ENCODE data around the gene SPOCD1.

SPOCD1 gene

GRCh38 chr1:31787786-31788137 is 28.1 kb downstream of the SPOCD1 start:
- TF ChIP-seq POLR2A (IDR thresholded peaks at IDR 0.05; ENCODE audit: extremely low read depth, insufficient read length), result no peak
- TF ChIP-seq, protein P1, sequence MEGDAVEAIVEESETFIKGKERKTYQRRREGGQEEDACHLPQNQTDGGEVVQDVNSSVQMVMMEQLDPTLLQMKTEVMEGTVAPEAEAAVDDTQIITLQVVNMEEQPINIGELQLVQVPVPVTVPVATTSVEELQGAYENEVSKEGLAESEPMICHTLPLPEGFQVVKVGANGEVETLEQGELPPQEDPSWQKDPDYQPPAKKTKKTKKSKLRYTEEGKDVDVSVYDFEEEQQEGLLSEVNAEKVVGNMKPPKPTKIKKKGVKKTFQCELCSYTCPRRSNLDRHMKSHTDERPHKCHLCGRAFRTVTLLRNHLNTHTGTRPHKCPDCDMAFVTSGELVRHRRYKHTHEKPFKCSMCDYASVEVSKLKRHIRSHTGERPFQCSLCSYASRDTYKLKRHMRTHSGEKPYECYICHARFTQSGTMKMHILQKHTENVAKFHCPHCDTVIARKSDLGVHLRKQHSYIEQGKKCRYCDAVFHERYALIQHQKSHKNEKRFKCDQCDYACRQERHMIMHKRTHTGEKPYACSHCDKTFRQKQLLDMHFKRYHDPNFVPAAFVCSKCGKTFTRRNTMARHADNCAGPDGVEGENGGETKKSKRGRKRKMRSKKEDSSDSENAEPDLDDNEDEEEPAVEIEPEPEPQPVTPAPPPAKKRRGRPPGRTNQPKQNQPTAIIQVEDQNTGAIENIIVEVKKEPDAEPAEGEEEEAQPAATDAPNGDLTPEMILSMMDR (IDR thresholded peaks at IDR 0.05; ENCODE audit: low read depth, low read length), result no peak
- DNase-seq (ENCODE audit: low read depth), result no peak

GRCh38 chr1:31787261-31787660 is 28.6 kb downstream of the SPOCD1 start:
- no peak for DNase-seq (ENCODE audit: low read depth)
- TF ChIP-seq, protein P1 (IDR thresholded peaks at IDR 0.05; ENCODE audit: low read depth, low read length), result no peak
- TF ChIP-seq, protein P2, sequence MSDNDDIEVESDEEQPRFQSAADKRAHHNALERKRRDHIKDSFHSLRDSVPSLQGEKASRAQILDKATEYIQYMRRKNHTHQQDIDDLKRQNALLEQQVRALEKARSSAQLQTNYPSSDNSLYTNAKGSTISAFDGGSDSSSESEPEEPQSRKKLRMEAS (IDR thresholded peaks at IDR 0.05; ENCODE audit: low read depth, low read length), result no peak
- TF ChIP-seq MYC (IDR thresholded peaks at IDR 0.05; ENCODE audit: low read depth, low read length), result no peak
- TF ChIP-seq POLR2A (IDR thresholded peaks at IDR 0.05; ENCODE audit: extremely low read depth, insufficient read length), result no peak

More at GRCh38 chr1:31787786-31788137, 28.1 kb downstream of the SPOCD1 start:
- no peak overlapping the region for H3K4me3 ChIP-seq (ENCODE audit: low read depth, low read length)

GRCh38 chr1:31786366-31787060 is 29.3 kb downstream of the SPOCD1 start:
- H3K4me3 ChIP-seq (ENCODE audit: low read depth, low read length), result no peak overlapping the region
- DNase-seq (ENCODE audit: low read depth), result no peak
- TF ChIP-seq MYC (IDR thresholded peaks at IDR 0.05; ENCODE audit: low read depth, low read length), result no peak
- TF ChIP-seq, protein P1 (IDR thresholded peaks at IDR 0.05; ENCODE audit: low read depth, low read length), result no peak
- TF ChIP-seq POLR2A (IDR thresholded peaks at IDR 0.05; ENCODE audit: extremely low read depth, insufficient read length), result no peak
- TF ChIP-seq, protein P2 (IDR thresholded peaks at IDR 0.05; ENCODE audit: low read depth, low read length), result no peak

More at GRCh38 chr1:31787261-31787660, 28.6 kb downstream of the SPOCD1 start:
- no peak overlapping the region for H3K4me3 ChIP-seq (ENCODE audit: low read depth, low read length)

DNA sequence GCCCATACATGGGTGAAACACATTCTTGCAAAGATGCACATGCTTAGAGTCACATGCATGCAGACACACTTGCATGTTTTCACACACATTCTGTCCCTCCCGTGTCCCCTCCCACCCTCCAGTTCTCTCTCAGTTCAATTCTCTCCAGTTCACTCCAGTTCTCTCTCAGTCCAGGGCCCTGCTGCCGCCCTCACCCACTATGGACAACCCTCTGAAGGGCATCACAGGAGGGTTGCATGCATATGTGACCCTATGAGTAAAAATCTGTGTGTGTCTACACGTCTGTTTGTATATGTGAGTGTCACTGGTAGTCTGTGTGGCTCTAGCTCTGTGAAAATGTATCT is 29.9 kb downstream of the SPOCD1 start:
- TF ChIP-seq, protein P1 (IDR thresholded peaks at IDR 0.05; ENCODE audit: low read depth, low read length), result no peak
- TF ChIP-seq, protein P2 (IDR thresholded peaks at IDR 0.05; ENCODE audit: low read depth, low read length), result no peak
- TF ChIP-seq MYC (IDR thresholded peaks at IDR 0.05; ENCODE audit: low read depth, low read length) (no peak), POLR2A (IDR thresholded peaks at IDR 0.05; ENCODE audit: extremely low read depth, insufficient read length) (no peak)
- no peak overlapping the region for H3K4me3 ChIP-seq (ENCODE audit: low read depth, low read length)
- DNase-seq (ENCODE audit: low read depth), result no peak

DNA sequence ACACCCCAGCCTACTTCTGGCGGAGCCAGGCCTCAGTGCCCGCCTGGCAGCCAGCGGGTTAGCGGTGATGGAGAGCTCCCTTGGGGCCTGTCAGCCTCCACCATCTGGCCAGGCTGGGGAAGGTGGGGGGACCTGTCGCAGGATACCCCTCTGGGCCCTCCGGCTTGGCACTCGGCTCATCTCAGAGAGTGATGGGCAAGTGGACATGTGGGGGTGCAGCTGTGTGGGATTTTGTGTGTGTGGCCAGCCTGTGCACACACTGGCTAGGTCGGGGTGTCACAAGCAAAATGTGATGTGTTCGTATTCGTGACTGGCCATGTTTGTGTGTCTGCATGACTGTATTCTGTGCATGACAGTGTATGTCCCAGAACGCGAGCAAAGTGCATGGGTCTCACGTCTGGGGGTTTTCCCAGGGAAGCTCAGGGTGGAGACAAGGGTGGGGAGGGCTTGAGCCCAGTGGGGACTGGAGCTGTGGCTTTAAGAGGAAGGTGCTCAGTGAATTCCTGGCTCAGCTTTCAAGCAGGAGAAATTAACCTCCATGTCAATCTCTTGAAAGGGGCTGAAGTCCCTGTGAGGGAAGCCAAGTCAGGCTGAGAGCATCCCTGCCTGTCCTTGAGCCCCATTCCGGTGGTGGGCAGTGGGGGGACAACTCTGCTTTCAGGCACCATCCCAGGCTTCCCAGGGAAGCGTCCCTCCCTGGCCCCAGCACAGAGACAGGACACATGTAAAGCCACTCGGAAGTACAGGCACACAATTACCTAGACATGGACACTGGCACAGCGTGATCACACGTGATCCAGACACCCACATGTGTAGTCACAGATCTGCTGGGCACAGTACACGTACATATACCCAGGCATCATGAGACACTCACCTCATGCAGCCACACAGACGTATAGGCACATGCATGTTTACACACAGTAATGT is 30.5 kb downstream of the SPOCD1 start:
- peak; percentile 42 for DNase-seq (ENCODE audit: low read depth)
- H3K4me3 ChIP-seq (ENCODE audit: low read depth, low read length), result no peak overlapping the region
- TF ChIP-seq POLR2A (IDR thresholded peaks at IDR 0.05; ENCODE audit: extremely low read depth, insufficient read length), result no peak
- TF ChIP-seq, protein P1 (IDR thresholded peaks at IDR 0.05; ENCODE audit: low read depth, low read length), result no peak
